Myocyte (in vitro differentiated cells): Measurements from ENCODE around the gene SYT1. TPM values are rescaled to one million over a fixed set of nuclear protein-coding genes. Genes with fewer than 3 reads are reported as not detected.
A peak's percentile ranks its signal among the peaks of the same experiment; 100 is the strongest.
"Not testable (repeated sequence)": the region's sequence is repeated elsewhere in the genome, so short reads cannot be mapped to it uniquely, and the experiment has no call there.

ENCODE experiments used
- DNase-seq: peaks from one replicate; pipeline ENCODE4 v3.0.0-alpha.2; 2012; ENCODE audit warnings: low read depth
- polyA plus RNA-seq: library from polyadenylated mRNA; unstranded; fragments of >200 nt; gene quantifications from one replicate; pipeline ENCODE4 v1.2.1, GENCODE V29; 2012; ENCODE audit warnings: missing spikeins
- total RNA-seq: library from RNA; depleted of rRNA; stranded (reverse); fragments of >200 nt; gene quantifications from 2 replicates; pipeline ENCODE4 v1.2.3, GENCODE V29; 2014

Gene SYT1
- total RNA-seq: 29.6 and 44.6 TPM in 2 replicates
- 8.5 TPM for polyA plus RNA-seq

DNA sequence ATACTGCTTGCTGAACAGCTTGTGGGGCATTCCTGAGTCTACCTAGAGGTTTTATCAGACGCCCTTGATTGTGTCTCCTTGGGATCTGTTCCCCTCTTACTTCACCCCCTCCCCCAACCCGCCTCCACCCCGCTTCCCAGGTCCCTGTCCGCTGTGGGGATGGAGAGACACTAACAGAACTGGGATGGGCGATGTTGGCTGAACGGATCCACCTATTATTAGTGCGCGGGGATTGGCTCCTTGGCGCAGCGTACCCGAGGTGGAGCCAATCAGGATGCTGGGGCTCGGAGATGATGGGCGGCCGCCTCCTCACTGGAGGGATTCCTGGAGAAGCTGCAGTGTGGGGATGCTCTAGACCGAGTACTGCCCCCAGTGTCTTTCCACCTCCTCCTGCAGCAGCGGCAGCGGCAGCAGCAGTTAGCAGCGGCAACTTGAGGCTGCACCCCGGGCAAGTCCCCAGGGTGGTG, at the start of gene SYT1:
Gene SYT1, plus strand, starts transcription at position 372 of the 467 bp plus-strand sequence.
- peak; percentile 87 for DNase-seq

- no peak for DNase-seq
Observed at GRCh38 chr12:78818487-78818886, 46.1 kb upstream of the SYT1 start.

DNA sequence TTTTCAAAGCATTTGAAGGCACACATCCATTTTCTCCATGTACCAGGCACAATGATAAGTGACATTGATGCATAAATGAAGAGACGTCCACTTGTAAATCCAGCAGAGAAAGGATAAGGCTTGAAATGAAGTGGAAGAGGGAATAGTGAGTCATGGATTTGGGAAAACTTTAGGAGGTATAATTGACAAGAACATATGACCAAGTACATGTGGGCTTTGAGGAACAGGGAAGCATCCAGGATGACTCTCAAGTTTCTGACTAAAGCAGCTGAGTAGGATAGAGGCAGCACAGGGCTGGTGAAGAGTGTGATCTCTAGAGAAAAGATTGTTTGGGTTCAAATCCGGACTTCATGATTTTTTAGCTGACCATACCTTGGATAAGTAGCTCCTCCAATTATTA, 43.6 kb upstream of the SYT1 start:
- peak; percentile 80 for DNase-seq

- no peak for DNase-seq
Observed at GRCh38 chr12:78824918-78825317, 39.7 kb upstream of the SYT1 start.

DNA sequence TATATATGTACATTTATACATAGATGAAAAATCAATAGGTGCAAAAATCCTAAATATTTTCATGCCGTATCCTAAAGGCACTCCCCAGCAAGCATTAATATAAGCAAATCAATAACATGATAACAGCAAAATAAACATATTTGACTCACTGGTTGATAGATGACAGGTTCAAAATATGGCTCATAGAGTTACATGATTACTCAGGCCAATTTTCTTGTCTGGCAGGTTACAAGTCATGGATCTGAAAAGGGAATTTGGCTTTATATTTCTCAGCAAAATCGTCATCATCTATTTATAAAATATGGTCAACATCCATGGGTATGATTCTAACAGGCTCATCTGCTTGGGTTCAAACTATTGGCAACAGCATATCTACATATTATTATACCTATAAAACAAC, 34.9 kb upstream of the SYT1 start:
- DNase-seq: no peak

- no peak for DNase-seq
Observed at GRCh38 chr12:78835493-78835892, 29.1 kb upstream of the SYT1 start.

DNA sequence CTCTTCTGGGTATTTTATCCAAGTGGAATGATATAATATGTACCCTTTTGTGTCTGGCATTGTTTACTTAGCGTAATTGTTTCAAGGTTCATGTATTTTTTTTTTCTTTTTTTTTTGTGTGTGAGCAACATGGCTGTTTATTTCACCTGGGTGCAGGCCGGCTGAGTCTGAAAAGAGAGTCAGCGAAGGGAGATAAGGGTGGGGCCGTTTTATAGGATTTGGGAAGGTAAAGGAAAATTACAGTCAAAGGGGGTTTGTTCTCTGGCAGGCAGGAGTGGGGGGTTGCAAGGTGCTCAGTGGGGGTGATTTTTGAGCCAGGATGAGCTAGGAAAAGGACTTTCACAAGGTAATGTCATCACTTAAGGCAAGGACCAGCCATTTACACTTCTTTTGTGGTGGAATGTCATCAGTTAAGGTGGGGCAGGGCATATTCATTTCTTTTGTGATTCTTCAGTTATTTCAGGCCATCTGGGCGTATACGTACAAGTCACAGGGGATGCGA, 24.0 kb upstream of the SYT1 start:
- DNase-seq: not testable (repeated sequence)

- no peak for DNase-seq
Observed at GRCh38 chr12:78853231-78853630, 11.3 kb upstream of the SYT1 start.

DNA sequence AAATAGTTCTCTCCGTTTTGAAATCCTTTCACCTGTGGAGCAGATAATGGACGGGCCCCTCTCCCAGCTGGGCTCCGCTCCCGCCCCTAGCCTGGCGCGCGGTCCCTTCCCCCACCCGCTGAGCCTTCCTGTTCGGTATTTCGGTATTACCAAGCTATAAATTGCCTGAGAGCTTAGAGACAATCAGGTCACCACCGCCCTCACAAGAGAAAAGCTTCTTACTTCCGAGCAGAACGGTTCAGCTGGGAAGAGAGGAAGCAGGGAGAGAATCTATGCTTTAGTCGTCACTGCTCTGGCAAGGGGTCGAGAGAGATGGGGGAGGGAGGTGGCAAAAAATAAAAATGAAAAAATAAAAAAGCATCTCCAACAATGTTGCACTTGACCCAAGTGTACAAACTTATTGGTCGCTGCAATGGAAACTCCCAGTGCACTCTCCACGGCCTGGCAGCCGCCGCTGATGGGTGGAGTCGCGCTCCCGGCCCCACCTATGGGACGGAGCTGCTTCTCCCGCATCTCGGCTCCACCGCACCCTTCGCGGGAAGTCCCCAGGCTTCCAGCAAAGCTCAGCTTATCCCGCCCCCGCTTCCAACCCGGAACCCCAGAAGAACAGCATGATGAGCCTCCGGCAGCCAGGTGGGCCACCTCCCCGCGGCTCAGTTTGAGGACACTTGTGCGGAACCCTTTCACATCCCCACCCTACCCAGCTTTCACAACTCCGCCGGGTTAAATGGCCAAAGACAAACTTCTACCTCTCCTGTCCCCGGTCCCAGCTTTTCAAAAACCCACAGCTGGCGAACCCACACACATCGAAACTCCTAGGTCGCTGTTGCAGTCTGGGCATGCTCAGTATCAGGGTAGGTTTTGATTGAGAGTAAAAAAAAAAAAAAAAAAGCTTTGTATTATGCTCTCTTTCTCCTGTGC, 832 bp upstream of the SYT1 start:
- DNase-seq: peak; percentile 57

GRCh38 chr12:78864870-78865463, 393 bp downstream of the SYT1 start:
- no peak for DNase-seq

DNA sequence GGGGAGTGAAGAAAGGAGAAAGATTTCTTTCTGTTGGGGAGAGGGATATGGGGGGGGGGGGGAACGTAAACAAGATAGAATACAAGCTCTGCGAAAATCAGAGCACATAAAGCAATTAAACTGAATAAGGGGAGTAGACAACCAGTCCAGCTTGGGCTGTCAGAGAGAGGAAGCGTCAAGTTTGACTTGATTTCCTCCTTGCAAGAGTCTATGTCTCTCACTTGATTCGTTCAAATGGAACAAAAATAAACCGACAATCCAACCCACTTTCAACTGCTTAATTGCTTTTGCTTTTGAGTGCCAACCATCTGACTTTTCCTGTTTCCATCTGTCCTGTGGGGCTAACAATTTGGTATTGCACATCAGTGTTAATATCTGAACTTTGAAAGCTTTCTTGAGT, 942 bp downstream of the SYT1 start:
- DNase-seq: no peak

- no peak for DNase-seq
Observed at GRCh38 chr12:78866518-78866917, 1.9 kb downstream of the SYT1 start.

GRCh38 chr12:78870539-78870938, 6.0 kb downstream of the SYT1 start:
- no peak for DNase-seq

GRCh38 chr12:78871566-78871965, 7.0 kb downstream of the SYT1 start:
- DNase-seq: peak; percentile 40

- DNase-seq: no peak
Observed at GRCh38 chr12:78878459-78878858, 13.9 kb downstream of the SYT1 start.

GRCh38 chr12:78878866-78879265, 14.3 kb downstream of the SYT1 start:
- no peak for DNase-seq

DNA sequence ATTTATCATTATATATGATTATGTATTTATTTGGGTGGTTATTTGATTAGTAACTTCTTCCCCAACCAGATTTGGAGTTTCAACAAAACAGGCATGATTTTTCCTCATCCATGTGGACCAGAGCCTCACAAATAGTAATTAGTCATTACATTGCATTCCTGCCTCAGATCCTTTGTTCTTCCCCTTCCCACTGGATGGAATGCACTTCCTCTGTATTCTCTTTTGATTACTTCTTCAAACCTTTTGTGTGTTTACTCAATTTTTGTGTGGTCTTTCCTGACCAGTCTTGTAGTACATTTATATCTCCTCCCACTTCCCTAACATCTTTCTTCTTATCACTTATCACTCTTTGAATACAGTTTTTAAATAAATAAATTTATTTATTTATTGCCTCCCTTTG, 15.5 kb downstream of the SYT1 start:
- DNase-seq: no peak

DNA sequence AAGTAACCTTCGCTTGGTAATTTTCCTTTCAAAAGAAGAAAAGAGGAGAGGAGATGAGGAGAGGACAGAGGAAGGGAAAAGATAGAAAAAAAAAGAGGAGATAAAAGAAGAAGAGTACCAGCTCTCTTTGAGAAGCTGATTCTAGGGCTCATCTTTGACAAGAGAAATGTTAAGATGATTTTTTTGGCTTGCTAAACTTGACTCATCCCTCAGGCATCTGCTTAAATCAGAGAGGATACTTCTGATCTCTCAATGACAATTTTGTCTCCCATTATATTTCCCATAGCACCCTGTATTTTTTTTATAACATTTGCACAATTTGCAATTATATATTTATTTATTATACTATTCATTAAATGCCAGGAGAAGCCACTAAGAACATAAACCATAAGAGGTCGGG, 17.1 kb downstream of the SYT1 start:
- DNase-seq: peak; percentile 28

DNA sequence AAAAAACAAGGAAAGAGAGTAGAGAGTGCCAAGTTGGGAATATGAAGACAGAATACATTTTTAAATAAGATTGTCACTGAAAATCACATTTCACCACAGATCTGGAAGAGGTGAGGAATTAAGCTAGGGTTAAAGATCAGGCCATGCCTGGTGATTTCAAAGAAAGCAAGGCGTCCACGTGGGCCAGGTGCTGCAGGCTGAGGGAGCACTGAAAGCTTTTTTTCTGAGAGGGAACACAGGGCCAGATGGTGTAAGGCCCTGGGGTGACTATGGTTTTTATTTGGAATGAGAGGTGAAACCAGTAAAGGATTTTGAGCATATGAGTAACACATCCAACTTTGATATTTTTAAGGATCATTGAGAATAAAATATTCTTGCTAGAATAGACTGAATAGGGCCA, 20.9 kb downstream of the SYT1 start:
- no peak for DNase-seq

- DNase-seq: peak; percentile 72
Observed at GRCh38 chr12:78886719-78887407, 22.3 kb downstream of the SYT1 start.

GRCh38 chr12:78887444-78887843, 22.9 kb downstream of the SYT1 start:
- DNase-seq: no peak

DNA sequence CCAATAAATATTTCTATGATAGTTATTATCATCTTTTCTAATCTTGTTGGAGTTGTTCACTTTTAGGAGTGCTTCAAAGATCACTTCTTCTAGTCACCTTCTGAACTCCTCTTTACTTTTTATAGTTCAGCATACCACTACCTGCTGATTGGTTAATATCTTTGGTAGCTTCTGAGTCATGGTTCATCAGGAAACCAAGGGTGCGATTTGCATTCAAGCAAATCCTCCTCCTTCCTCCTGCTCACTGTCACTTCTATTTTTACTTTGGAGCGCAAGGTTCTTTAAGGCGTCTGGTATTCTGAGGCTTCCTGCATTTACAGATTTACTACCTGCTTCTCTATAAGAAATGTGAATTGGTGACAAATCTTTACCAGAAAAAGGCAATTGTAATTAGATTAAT, 24.0 kb downstream of the SYT1 start:
- no peak for DNase-seq
